Erythroblast (primary cell): ENCODE measurements around the gene NKAIN2.

Experiments used
- GATA1 ChIP-seq: IDR thresholded peaks from 2 replicates; pipeline ENCODE4 v1.6.1; 2011; ENCODE audit warnings: low read depth, mild to moderate bottlenecking, control low read depth, low read length, moderate library complexity
- POLR2A ChIP-seq: IDR thresholded peaks from 2 replicates; pipeline ENCODE4 v1.6.1; 2011; ENCODE audit warnings: mild to moderate bottlenecking, low read length

DNA sequence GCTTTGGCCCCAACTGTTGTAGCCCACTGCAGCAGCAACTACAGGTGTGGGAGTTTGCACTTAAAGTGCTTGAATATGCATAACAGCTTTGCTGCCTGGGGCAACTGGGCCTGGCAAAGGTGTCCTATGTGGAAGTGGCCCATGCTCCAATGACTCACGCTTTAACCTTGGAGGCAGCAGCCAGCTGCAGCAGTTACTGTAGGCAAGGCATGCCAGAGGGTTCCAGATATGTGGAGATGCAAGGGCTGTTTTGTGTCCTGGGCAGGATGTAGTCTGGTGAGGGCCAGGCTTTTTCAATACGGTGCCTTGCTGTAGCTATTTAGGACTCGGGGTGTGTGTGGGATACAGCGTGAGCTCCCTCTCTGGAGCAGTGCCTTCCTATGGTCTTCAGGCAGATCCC is 150.3 kb downstream of the NKAIN2 start:
- TF ChIP-seq POLR2A (no peak), GATA1 (no peak)
